Ishikawa (cell line): ENCODE results near the gene ABCA8.

Experiments
- EP300 ChIP-seq: IDR thresholded peaks from 2 replicates; pipeline ENCODE4 v1.6.1; 2012; ENCODE audit warnings: borderline replicate concordance
- MAX ChIP-seq: IDR thresholded peaks from 2 replicates; pipeline ENCODE4 v1.6.1; 2012
- RAD21 ChIP-seq: IDR thresholded peaks from 2 replicates; pipeline ENCODE4 v1.6.1; 2012; ENCODE audit warnings: low read depth
- REST ChIP-seq: IDR thresholded peaks from 2 replicates; pipeline ENCODE4 v1.6.1; 2012; ENCODE audit warnings: low read depth, mild to moderate bottlenecking
- USF1 ChIP-seq: IDR thresholded peaks from 2 replicates; pipeline ENCODE4 v1.6.1; 2012
- YY1 ChIP-seq: IDR thresholded peaks from 2 replicates; pipeline ENCODE4 v1.6.1; 2012; ENCODE audit warnings: low read depth
- ZBTB7A ChIP-seq: IDR thresholded peaks from 2 replicates; pipeline ENCODE4 v1.6.1; 2012; ENCODE audit warnings: low read depth

- TF ChIP-seq ZBTB7A (no peak), EP300 (no peak), REST (no peak), MAX (no peak), USF1 (no peak), YY1 (no peak), RAD21 (no peak)
Observed at GRCh38 chr17:68831170-68831569, 124.0 kb downstream of the ABCA8 start.
